AG09309 (cell line): ENCODE results near the gene ZNF776.

Source experiments
- DNase-seq: peaks from one replicate; pipeline ENCODE4 v3.0.0-alpha.2; 2010; ENCODE audit warnings: low read depth
- H3K4me3 ChIP-seq: 2 replicates; pipeline ENCODE4 v1.5.1; 2011; ENCODE audit warnings: mild to moderate bottlenecking, low read depth, low read length, moderate library complexity; ENCODE audit not compliant: control insufficient read depth
- CTCF ChIP-seq: IDR thresholded peaks from 2 replicates; pipeline ENCODE4 v1.5.1; 2011; ENCODE audit warnings: mild to moderate bottlenecking, low read depth, low read length, inconsistent platforms; ENCODE audit not compliant: insufficient read depth, control insufficient read depth; ENCODE audit errors: missing control alignments

ZNF776 gene

GRCh38 chr19:57807541-57807940, 60.9 kb downstream of the ZNF776 start:
- H3K4me3 ChIP-seq = no peak overlapping the region
- DNase-seq = no peak
- no peak for TF ChIP-seq CTCF
